Colonic mucosa (tissue), 4 donors: ENCODE results near the gene ANKH. TPM values are rescaled to one million over a fixed set of nuclear protein-coding genes. Genes with fewer than 3 reads are reported as not detected.

Experiments
- DNase-seq: peaks from one replicate; pipeline ENCODE4 v3.0.0-alpha.2; 2020
- H3K27ac ChIP-seq: fragments of 200-600 bp; one replicate; pipeline ENCODE4 v1.8.0; 2021
- H3K27me3 ChIP-seq: fragments of 200-600 bp; one replicate; pipeline ENCODE4 v1.8.0; 2021
- H3K36me3 ChIP-seq: fragments of 200-600 bp; one replicate; pipeline ENCODE4 v1.8.0; 2021
- H3K4me1 ChIP-seq: fragments of 200-600 bp; one replicate; pipeline ENCODE4 v1.8.0; 2021; ENCODE audit warnings: mild to moderate bottlenecking
- H3K4me3 ChIP-seq: fragments of 200-600 bp; one replicate; pipeline ENCODE4 v1.8.0; 2021
- H3K9ac ChIP-seq, 2 donors: one replicate each; pipeline ENCODE4 v1.7.0; 2013; ENCODE audit warnings: control low read depth in 2 of 2, low read depth in 2 of 2, low read length in 2 of 2
- H3K9me3 ChIP-seq: fragments of 200-600 bp; one replicate; pipeline ENCODE4 v1.8.0; 2021
- CTCF ChIP-seq: fragments of 200-600 bp; IDR thresholded peaks from one replicate; pipeline ENCODE4 v1.8.0; 2022; ENCODE audit warnings: antibody characterized with exemption, mild to moderate bottlenecking
- intact Hi-C: fragments of 100-400 bp; cut with DNase I; formaldehyde crosslinking; loops from one replicate; pipeline ENCODE4 v1.14.1; 2022
- total RNA-seq, 2 donors: library from RNA; stranded (reverse); fragmentation: NEBNext Ultra II Directional in 1 of 2; extraction: Animal tissue kit (Norgen Biotek cat#: 25700) in 1 of 2; gene quantifications; one replicate each; pipeline ENCODE4 v1.2.1, GENCODE V29; 2021
- donor health status: healthy.
- donor health status: DM: no; HTN: no; CAD: no.
- donor health status: DM: no; HTN: no; CAD: no.

Gene ANKH
- total RNA-seq, 2 donors from 2014 or later: 81.8 to 103 TPM

- H3K27me3 ChIP-seq: no peaks in the 10 kb centered on the region
- no peaks in the 10 kb centered on the region for H3K36me3 ChIP-seq
- no peak for TF ChIP-seq CTCF
- intact Hi-C loops: no loop called here
- H3K9ac ChIP-seq: no peak overlapping the region
- peak overlapping the region; percentile 0 for H3K27ac ChIP-seq
- H3K9me3 ChIP-seq: no peaks in the 10 kb centered on the region
- DNase-seq: no peak
- H3K4me1 ChIP-seq: no peaks in the 10 kb centered on the region
- H3K4me3 ChIP-seq: no peak overlapping the region
Measured at GRCh38 chr5:14706615-14707021, 165.0 kb downstream of the ANKH start.

- Histone ChIP-seq H3K27ac (no peak overlapping the region), H3K9ac (no peak overlapping the region), H3K4me1 (no peaks in the 10 kb centered on the region), H3K9me3 (no peaks in the 10 kb centered on the region), H3K27me3 (no peaks in the 10 kb centered on the region), H3K36me3 (no peaks in the 10 kb centered on the region), H3K4me3 (no peak overlapping the region)
- DNase-seq: no peak
- intact Hi-C loops: no loop called here
- TF ChIP-seq CTCF: no peak
Measured at GRCh38 chr5:14705556-14705955, 166.0 kb downstream of the ANKH start.

GRCh38 chr5:14702238-14702839, 169.2 kb downstream of the ANKH start:
- no peaks in the 10 kb centered on the region for H3K36me3 ChIP-seq

GRCh38 chr5:14701556-14701955, 170.0 kb downstream of the ANKH start:
- Histone ChIP-seq H3K9ac (no peak overlapping the region), H3K27me3 (no peaks in the 10 kb centered on the region), H3K4me1 (no peaks in the 10 kb centered on the region), H3K9me3 (no peaks in the 10 kb centered on the region), H3K36me3 (no peaks in the 10 kb centered on the region), H3K4me3 (no peak overlapping the region), H3K27ac (no peak overlapping the region)
- no peak for DNase-seq
- no peak for TF ChIP-seq CTCF
- intact Hi-C loops: no loop called here

More at GRCh38 chr5:14702238-14702839, 169.2 kb downstream of the ANKH start:
- no peak for TF ChIP-seq CTCF
- Histone ChIP-seq H3K4me1 (no peaks in the 10 kb centered on the region), H3K27ac (no peak overlapping the region), H3K27me3 (no peaks in the 10 kb centered on the region), H3K4me3 (no peak overlapping the region), H3K9ac (no peak overlapping the region), H3K9me3 (no peaks in the 10 kb centered on the region)
- intact Hi-C loops: no loop called here
- DNase-seq: no peak

- no peak for DNase-seq
- TF ChIP-seq CTCF: no peak
- no peaks in the 10 kb centered on the region for H3K27me3 ChIP-seq
- H3K27ac ChIP-seq: no peak overlapping the region
- intact Hi-C loops: no loop called here
- no peaks in the 10 kb centered on the region for H3K9me3 ChIP-seq
- H3K9ac ChIP-seq: no peak overlapping the region
- no peaks in the 10 kb centered on the region for H3K36me3 ChIP-seq
- no peak overlapping the region for H3K4me3 ChIP-seq
- no peaks in the 10 kb centered on the region for H3K4me1 ChIP-seq
Measured at GRCh38 chr5:14700478-14701436, 170.8 kb downstream of the ANKH start.
